IMR-90 (cell line): Measurements from ENCODE around the gene PRKD2. TPM values are rescaled to one million over a fixed set of nuclear protein-coding genes. Genes with fewer than 3 reads are reported as not detected.

Source experiments
- ATAC-seq: fragments of 200-7000 bp; cut with Tn5 transposase; 2 replicates; pipeline ENCODE4 v1.9.1; 2020; ENCODE audit warnings: low read depth, mild to moderate bottlenecking, moderate library complexity
- BruUV-seq: library from RNA; stranded (reverse); fragments of 400-500 nt; replicated peaks from 2 replicates; lab custom pipeline; 2021; lab: Mats Ljungman, UMichigan
- CTCF ChIA-PET: fragments of 300-600 bp; formaldehyde crosslinking; extraction: SDS; loops from one replicate; lab custom pipeline; 2021; ENCODE audit warnings: antibody characterized with exemption; lab: Yijun Ruan, JAX
- POLR2A ChIA-PET: fragments of 300-600 bp; sonication (Branson Sonifier 250); formaldehyde crosslinking; loops from one replicate; lab custom pipeline; 2022; ENCODE audit warnings: antibody characterized with exemption; ENCODE audit not compliant: unreplicated experiment; lab: Charles Lee
- DNase-seq: peaks from one replicate; pipeline ENCODE4 v3.0.0; 2013
- H2AFZ ChIP-seq: replicated peaks from 2 replicates; pipeline ENCODE3; 2013; ENCODE audit warnings: low read length, mild to moderate bottlenecking; ENCODE audit not compliant: poor library complexity
- H2AK5ac ChIP-seq: 2 replicates; pipeline ENCODE4 v1.6.1; 2013; ENCODE audit warnings: low read depth, low read length, inconsistent platforms
- H2AK9ac ChIP-seq: replicated peaks from 2 replicates; pipeline ENCODE3; 2013; ENCODE audit warnings: mild to moderate bottlenecking, low read depth, low read length, moderate library complexity; ENCODE audit not compliant: poor library complexity
- H2BK120ac ChIP-seq: 2 replicates; pipeline ENCODE4 v1.6.1; 2013; ENCODE audit warnings: low read depth, low read length, inconsistent platforms
- H2BK15ac ChIP-seq: 3 replicates; pipeline ENCODE4 v1.6.1; 2013; ENCODE audit warnings: low read depth, low read length, inconsistent platforms
- H2BK20ac ChIP-seq: 2 replicates; pipeline ENCODE4 v1.6.1; 2013; ENCODE audit warnings: low read depth, mild to moderate bottlenecking, inconsistent platforms, low read length, moderate library complexity
- H2BK5ac ChIP-seq: 2 replicates; pipeline ENCODE4 v1.6.1; 2013; ENCODE audit warnings: mild to moderate bottlenecking, low read depth, low read length, inconsistent platforms; ENCODE audit not compliant: poor library complexity, severe bottlenecking
- H3K14ac ChIP-seq: replicated peaks from 2 replicates; pipeline ENCODE4 v1.6.1; 2013; ENCODE audit warnings: low read depth, low read length, inconsistent platforms
- H3K18ac ChIP-seq: 2 replicates; pipeline ENCODE4 v1.6.1; 2013; ENCODE audit warnings: low read depth, low read length, control low read depth
- H3K23ac ChIP-seq: 2 replicates; pipeline ENCODE4 v1.6.1; 2013; ENCODE audit warnings: low read depth, low read length, inconsistent platforms
- H3K27ac ChIP-seq: 2 replicates; pipeline ENCODE4 v1.5.1; 2013; ENCODE audit warnings: mild to moderate bottlenecking, control low read depth, low read length; ENCODE audit not compliant: insufficient read depth
- H3K27me3 ChIP-seq: 2 replicates; pipeline ENCODE4 v1.6.1; 2013; ENCODE audit warnings: low read length; ENCODE audit not compliant: control insufficient read depth, insufficient read depth
- H3K36me3 ChIP-seq: 2 replicates; pipeline ENCODE4 v1.6.1; 2013; ENCODE audit warnings: low read length, mixed read lengths; ENCODE audit not compliant: control insufficient read depth, insufficient read depth
- H3K4ac ChIP-seq: 2 replicates; pipeline ENCODE4 v1.6.1; 2013; ENCODE audit warnings: low read depth, low read length, inconsistent platforms
- H3K4me1 ChIP-seq: 2 replicates; pipeline ENCODE4 v1.6.1; 2013; ENCODE audit warnings: low read length, mixed read lengths; ENCODE audit not compliant: control insufficient read depth, insufficient read depth
- H3K4me2 ChIP-seq: 2 replicates; pipeline ENCODE4 v1.6.1; 2013; ENCODE audit warnings: low read depth, mild to moderate bottlenecking, control low read depth, low read length, moderate library complexity
- H3K4me3 ChIP-seq: 2 replicates; pipeline ENCODE4 v1.5.1; 2013; ENCODE audit warnings: low read depth, mild to moderate bottlenecking, control low read depth, low read length, moderate library complexity; ENCODE audit not compliant: insufficient read depth
- H3K56ac ChIP-seq: 2 replicates; pipeline ENCODE4 v1.6.1; 2013; ENCODE audit warnings: low read length, inconsistent platforms; ENCODE audit not compliant: insufficient read depth; ENCODE audit errors: extremely low read depth
- H3K79me1 ChIP-seq, 2 experiments: 2 replicates each; pipeline ENCODE4 v1.6.1; 2013; ENCODE audit warnings: low read length in 2 of 2, inconsistent platforms in 1 of 2, low read depth in 1 of 2
- H3K9ac ChIP-seq: 2 replicates; pipeline ENCODE4 v1.6.1; 2013; ENCODE audit warnings: low read depth, low read length, control low read depth
- H3K9me1 ChIP-seq: 2 replicates; pipeline ENCODE4 v1.6.1; 2013; ENCODE audit warnings: low read length, inconsistent platforms; ENCODE audit not compliant: insufficient read depth
- H3K9me3 ChIP-seq: 2 replicates; pipeline ENCODE4 v1.6.1; 2013; ENCODE audit warnings: low read length; ENCODE audit not compliant: control insufficient read depth, insufficient read depth
- H4K20me1 ChIP-seq: 2 replicates; pipeline ENCODE4 v1.6.1; 2013; ENCODE audit warnings: low read length, inconsistent platforms; ENCODE audit not compliant: insufficient read depth
- H4K5ac ChIP-seq: 2 replicates; pipeline ENCODE4 v1.6.1; 2013; ENCODE audit warnings: mild to moderate bottlenecking, low read depth, low read length, control low read depth
- H4K8ac ChIP-seq, 2 experiments: 2 replicates each; pipeline ENCODE4 v1.6.1; 2013; ENCODE audit warnings: low read depth in 2 of 2, low read length in 2 of 2, control low read depth in 1 of 2, inconsistent platforms in 1 of 2
- H4K91ac ChIP-seq: 2 replicates; pipeline ENCODE4 v1.6.1; 2013; ENCODE audit warnings: low read depth, low read length, inconsistent platforms; ENCODE audit not compliant: insufficient read depth
- CEBPB ChIP-seq: IDR thresholded peaks from 2 replicates; pipeline ENCODE4 v1.6.1; 2012; ENCODE audit warnings: low read depth, low read length, improper control_type of control experiment
- MAFK ChIP-seq: IDR thresholded peaks from 2 replicates; pipeline ENCODE4 v1.6.1; 2012; ENCODE audit warnings: low read depth, low read length, improper control_type of control experiment
- MXI1 ChIP-seq: IDR thresholded peaks from 2 replicates; pipeline ENCODE4 v1.6.1; 2012; ENCODE audit warnings: low read depth, mild to moderate bottlenecking, low read length, moderate library complexity, borderline replicate concordance
- POLR2A ChIP-seq: IDR thresholded peaks from 2 replicates; pipeline ENCODE4 v1.6.1; 2012; ENCODE audit warnings: mild to moderate bottlenecking, low read depth, low read length
- RAD21 ChIP-seq: IDR thresholded peaks from 2 replicates; pipeline ENCODE4 v1.6.1; 2012; ENCODE audit warnings: low read length, improper control_type of control experiment
- RCOR1 ChIP-seq: IDR thresholded peaks from 2 replicates; pipeline ENCODE4 v1.6.1; 2012; ENCODE audit warnings: mild to moderate bottlenecking, low read length, improper control_type of control experiment; ENCODE audit not compliant: insufficient replicate concordance
- WGBS, 2 experiments: methylation state at CpG; one replicate each; pipeline versions ENCODE4 v1.1.5 to v1.1.7; 2013; ENCODE audit warnings: missing lambda C conversion rate in 2 of 2; ENCODE audit not compliant: insufficient read length in 1 of 2; ENCODE audit errors: extremely low coverage in 2 of 2; 5-methylcytosine and 5-hydroxymethylcytosine counted together
- dilution Hi-C: fragments of 300-500 bp; cut with HindIII; formaldehyde crosslinking; loops from one replicate; pipeline ENCODE4 v1.14.3; 2018; ENCODE audit warnings: low sequenced_read_pairs; ENCODE audit not compliant: unreplicated experiment
- in situ Hi-C: fragments of 300-500 bp; cut with MboI; formaldehyde crosslinking; loops from 3 replicates; pipeline ENCODE4 v1.14.3; 2019; ENCODE audit warnings: low sequenced_read_pairs, inconsistent platforms, mixed read lengths
- intact Hi-C: fragments of 100-400 bp; cut with micrococcal nuclease; formaldehyde crosslinking; loops from 2 replicates; pipeline ENCODE4 v1.10.0; 2022
- polyA plus RNA-seq, 3 experiments: library from polyadenylated mRNA; depleted of rRNA; stranded (reverse); fragments of >200 nt; gene quantifications; 2 replicates each; pipeline ENCODE4 v1.2.3, GENCODE V29; 2012; ENCODE audit warnings: low replicate concordance in 1 of 3
- total RNA-seq: library from RNA; depleted of rRNA; stranded (reverse); fragments of >200 nt; gene quantifications from 2 replicates; pipeline ENCODE4 v1.2.3, GENCODE V29; 2012
- TF ChIP-seq, protein P1 (sequence below): fragments of 150-350 bp; IDR thresholded peaks from 2 replicates; pipeline ENCODE4 v1.6.1; 2017; ENCODE audit warnings: mild to moderate bottlenecking, antibody characterized with exemption, low read length, low read depth

PRKD2 gene
- total and polyA plus RNA-seq, 2 of the 4 experiments (the other 2 are of a cell fraction): 9.9 to 19.6 TPM

DNA sequence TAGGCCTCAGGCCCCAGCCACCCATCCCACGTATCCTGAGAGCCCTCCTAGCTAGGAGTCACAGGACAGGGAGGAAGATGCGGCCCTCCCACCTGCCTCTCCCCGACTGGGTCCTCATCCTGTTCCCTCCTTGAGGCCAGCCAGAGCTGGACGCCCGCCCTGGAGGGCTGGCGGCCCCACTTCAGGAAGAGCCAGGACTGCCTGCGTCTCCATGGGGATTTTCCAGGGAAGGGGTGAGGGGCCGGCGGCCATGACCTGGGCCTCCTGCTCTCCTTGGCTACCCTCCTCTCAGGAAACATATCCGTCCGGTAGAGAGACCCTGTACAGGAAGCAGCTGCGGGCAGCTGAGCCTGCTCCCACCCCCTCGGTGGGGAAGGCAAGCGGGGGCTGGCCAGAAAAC is 11.3 kb upstream of the PRKD2 start:
- Histone ChIP-seq H2AFZ (no peak overlapping the region), H3K9me1 (peaks cover 17% of the 10 kb centered on the region; the same call in 1 of the 2 replicates), H3K9ac (no peak overlapping the region), H3K18ac (no peak overlapping the region), H2BK5ac (no peak overlapping the region), H4K5ac (no peak overlapping the region), H3K4me3 (no peak overlapping the region), H3K27me3 (no peaks in the 10 kb centered on the region), H2AK5ac (no peak overlapping the region), H3K56ac (no peak overlapping the region), H2BK120ac (no peak overlapping the region), H3K36me3 (peaks cover 83% of the 10 kb centered on the region), H2BK15ac (no peak overlapping the region), H3K14ac (no peak overlapping the region), H3K27ac (no peak overlapping the region), H3K4ac (no peak overlapping the region), H4K20me1 (peaks cover 65% of the 10 kb centered on the region), H3K4me1 (peaks cover 14% of the 10 kb centered on the region), H3K4me2 (no peak overlapping the region), H2BK20ac (no peak overlapping the region), H3K79me1 (peaks cover 32 to 79% of the 10 kb centered on the region in 2 experiments), H3K23ac (no peak overlapping the region), H3K9me3 (no peaks in the 10 kb centered on the region), H4K8ac (no peak overlapping the region), H4K91ac (no peak overlapping the region), H2AK9ac (peak overlapping the region; percentile 43)
- 82% methylated on average over 6 of the region's 14 CpGs; no CpG with 5 or more reads in 1 of the 2 experiments for WGBS, 2 experiments
- CTCF ChIA-PET: interaction anchor here (1.8 kb wide), 1 partner anchor 13 kb away, joined by 8 read pairs; no protein-coding TSS in a partner anchor
- no TSS peak for BruUV-seq
- TF ChIP-seq, protein P1, sequence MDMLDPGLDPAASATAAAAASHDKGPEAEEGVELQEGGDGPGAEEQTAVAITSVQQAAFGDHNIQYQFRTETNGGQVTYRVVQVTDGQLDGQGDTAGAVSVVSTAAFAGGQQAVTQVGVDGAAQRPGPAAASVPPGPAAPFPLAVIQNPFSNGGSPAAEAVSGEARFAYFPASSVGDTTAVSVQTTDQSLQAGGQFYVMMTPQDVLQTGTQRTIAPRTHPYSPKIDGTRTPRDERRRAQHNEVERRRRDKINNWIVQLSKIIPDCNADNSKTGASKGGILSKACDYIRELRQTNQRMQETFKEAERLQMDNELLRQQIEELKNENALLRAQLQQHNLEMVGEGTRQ: no peak
- no peak for TF ChIP-seq MXI1
- no peak for TF ChIP-seq RCOR1
- no peak for TF ChIP-seq MAFK
- TF ChIP-seq CEBPB: no peak
- no peak for TF ChIP-seq POLR2A
- TF ChIP-seq RAD21: no peak
- intact Hi-C loops: no loop called here
- POLR2A ChIA-PET: no interaction called here
- in situ Hi-C loops: no loop called here
- DNase-seq (no peak), ATAC-seq (no peak)
- dilution Hi-C loops: no loop called here
